GM12874 (cell line): ENCODE results near the gene CACNA2D2.

Source experiments
- CTCF ChIP-seq: IDR thresholded peaks from 2 replicates; pipeline ENCODE4 v1.5.1; 2011; ENCODE audit warnings: low read depth, mild to moderate bottlenecking, control low read depth, low read length, moderate library complexity; ENCODE audit not compliant: insufficient read depth

CACNA2D2 gene

GRCh38 chr3:50353245-50354004 is 150.0 kb downstream of the CACNA2D2 start:
- no peak for TF ChIP-seq CTCF

- 0 out of 2 replicates have a peak, but pooled peaks have one; percentile 5 for TF ChIP-seq CTCF
Observed at GRCh38 chr3:50352781-50353180, 150.7 kb downstream of the CACNA2D2 start.

GRCh38 chr3:50351323-50351697 is 152.1 kb downstream of the CACNA2D2 start:
- no peak for TF ChIP-seq CTCF

- TF ChIP-seq CTCF: no peak
Observed at GRCh38 chr3:50350527-50351322, 152.7 kb downstream of the CACNA2D2 start, which contains the start of the genes CYB561D2 and NPRL2. Gene CYB561D2, plus strand, starts transcription at chr3:50350862. Its CDS starts 572 bp downstream, at chr3:50351434. Gene NPRL2, minus strand, starts transcription at chr3:50350775. Its CDS starts 123 bp downstream, at chr3:50350652.

GRCh38 chr3:50350213-50350526 is 153.3 kb downstream of the CACNA2D2 start:
- no peak for TF ChIP-seq CTCF

- TF ChIP-seq CTCF: peak; percentile 60
Observed at GRCh38 chr3:50347187-50347813, 156.1 kb downstream of the CACNA2D2 start.

GRCh38 chr3:50345586-50346234 is 157.7 kb downstream of the CACNA2D2 start, which contains the start of gene ZMYND10:
Gene ZMYND10, minus strand, starts transcription at chr3:50345732. Its CDS starts 153 bp downstream, at chr3:50345579.
- TF ChIP-seq CTCF: no peak
